NCI-H510A treated with DMSO at 0.1 percent for 48 hours (cell line): ENCODE data around the gene ARF3.
"Not testable (repeated sequence)": the region's sequence is repeated elsewhere in the genome, so short reads cannot be mapped to it uniquely, and the experiment has no call there.

Experiments used
- DNase-seq: peaks from one replicate; lab custom pipeline; 2025; lab: John Stamatoyannopoulos, UW

The ARF3 gene

GRCh38 chr12:48929551-48929950, 27.7 kb downstream of the ARF3 start:
- DNase-seq = no peak

- no peak for DNase-seq
Measured at GRCh38 chr12:48927261-48927660, 30.0 kb downstream of the ARF3 start.

- no peak for DNase-seq
Measured at GRCh38 chr12:48925304-48926011, 31.8 kb downstream of the ARF3 start, which contains the start of gene FKBP11. TSS of gene FKBP11 (minus strand) at chr12:48925492. CDS start at chr12:48925428, 64 bp downstream.

- DNase-seq = peak; percentile 20
Measured at GRCh38 chr12:48924617-48925303, 32.5 kb downstream of the ARF3 start.

- no peak for DNase-seq
Measured at GRCh38 chr12:48923117-48923516, 34.2 kb downstream of the ARF3 start.

GRCh38 chr12:48917857-48918537, 39.3 kb downstream of the ARF3 start:
- DNase-seq = no peak

GRCh38 chr12:48910196-48910595, 47.1 kb downstream of the ARF3 start:
- no peak for DNase-seq

GRCh38 chr12:48909698-48910097, 47.6 kb downstream of the ARF3 start:
- not testable (repeated sequence) for DNase-seq

- no peak for DNase-seq
Measured at GRCh38 chr12:48907245-48907644, 50.0 kb downstream of the ARF3 start.

GRCh38 chr12:48903982-48904411, 53.3 kb downstream of the ARF3 start:
- no peak for DNase-seq

- no peak for DNase-seq
Measured at GRCh38 chr12:48903363-48903981, 53.8 kb downstream of the ARF3 start.

GRCh38 chr12:48901278-48901677, 56.0 kb downstream of the ARF3 start:
- no peak for DNase-seq

- DNase-seq = no peak
Measured at GRCh38 chr12:48899651-48900050, 57.6 kb downstream of the ARF3 start.

- DNase-seq = no peak
Measured at GRCh38 chr12:48894271-48894670, 63.0 kb downstream of the ARF3 start.

- DNase-seq = peak; percentile 84
Measured at GRCh38 chr12:48890657-48891418, 66.4 kb downstream of the ARF3 start.

- DNase-seq = no peak
Measured at GRCh38 chr12:48889679-48890078, 67.6 kb downstream of the ARF3 start.
